ENCODE results near the gene TCEANC2. TPM values are rescaled to one million over a fixed set of nuclear protein-coding genes. Genes with fewer than 3 reads are reported as not detected.

Gene TCEANC2
- total RNA-seq, 1 donor, result 2.5 TPM

DNA sequence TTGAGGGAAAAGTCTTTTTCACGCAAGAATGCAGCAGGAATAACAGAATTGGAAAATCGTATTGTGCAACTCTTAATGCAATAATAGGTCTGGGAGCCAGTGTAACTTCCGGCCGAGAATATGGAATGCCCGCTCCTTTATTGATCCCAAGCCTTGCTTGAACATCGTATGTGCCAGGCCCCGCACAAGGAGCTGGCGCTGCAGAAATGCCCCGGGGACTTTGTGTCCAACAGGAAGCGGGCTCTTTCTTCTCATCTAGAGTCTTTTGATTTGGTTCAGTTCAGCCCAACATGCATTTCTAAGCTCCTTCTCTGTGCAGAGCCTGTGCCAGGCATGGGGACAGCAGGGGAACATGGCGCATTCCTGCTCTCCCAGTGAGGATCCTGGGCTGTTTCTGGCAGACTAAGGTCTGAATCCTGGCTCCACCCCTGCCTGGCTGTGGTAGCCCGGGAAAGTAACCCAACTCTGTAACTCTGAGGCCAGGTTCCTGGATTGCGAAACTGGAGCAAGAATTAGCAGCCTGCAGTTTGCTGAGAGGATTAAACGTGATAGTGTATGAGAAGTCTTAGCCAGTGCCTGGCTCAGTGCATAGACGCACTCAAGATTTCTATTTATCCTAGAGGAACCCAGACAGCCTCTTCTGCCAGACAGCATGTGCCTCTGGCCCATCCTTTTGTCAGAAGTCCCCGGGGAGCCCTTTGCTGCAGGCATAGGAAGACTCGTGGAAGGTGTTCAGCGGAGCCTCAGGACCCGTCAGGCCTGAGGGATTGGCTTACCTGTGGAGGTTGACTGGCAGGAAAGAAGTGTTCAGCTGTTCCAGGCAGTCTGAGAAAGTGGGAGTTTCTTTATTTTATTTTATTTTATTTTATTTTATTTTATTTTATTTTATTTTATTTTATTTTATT lies 100.4 kb downstream of the TCEANC2 start:
- Histone ChIP-seq H3K4me3 (ENCODE audit: insufficient read depth, low read length) (peak overlapping the region; percentile 50), H3K79me2 (ENCODE audit: insufficient read depth, low read length) (no peaks in the 10 kb centered on the region), H3K27me3 (ENCODE audit: insufficient read depth, low read length) (no peaks in the 10 kb centered on the region), H3K36me3 (ENCODE audit: insufficient read depth, low read length) (no peaks in the 10 kb centered on the region), H3K27ac (ENCODE audit: low read depth, low read length) (peak overlapping the region; percentile 23), H3K4me1 (ENCODE audit: insufficient read depth, low read length) (peaks cover 8% of the 10 kb centered on the region), H3K9me3 (ENCODE audit: low read depth, low read length) (no peaks in the 10 kb centered on the region), H4K20me1 (ENCODE audit: insufficient read depth, low read length) (no peaks in the 10 kb centered on the region), H3K4me2 (ENCODE audit: insufficient read depth, low read length) (peak overlapping the region; percentile 79), H2AFZ (ENCODE audit: low read length) (peak overlapping the region; percentile 85)
- DNase-seq (ENCODE audit: insufficient read length, low spot score, missing footprints), result peak; percentile 88
- TF ChIP-seq, protein P1, sequence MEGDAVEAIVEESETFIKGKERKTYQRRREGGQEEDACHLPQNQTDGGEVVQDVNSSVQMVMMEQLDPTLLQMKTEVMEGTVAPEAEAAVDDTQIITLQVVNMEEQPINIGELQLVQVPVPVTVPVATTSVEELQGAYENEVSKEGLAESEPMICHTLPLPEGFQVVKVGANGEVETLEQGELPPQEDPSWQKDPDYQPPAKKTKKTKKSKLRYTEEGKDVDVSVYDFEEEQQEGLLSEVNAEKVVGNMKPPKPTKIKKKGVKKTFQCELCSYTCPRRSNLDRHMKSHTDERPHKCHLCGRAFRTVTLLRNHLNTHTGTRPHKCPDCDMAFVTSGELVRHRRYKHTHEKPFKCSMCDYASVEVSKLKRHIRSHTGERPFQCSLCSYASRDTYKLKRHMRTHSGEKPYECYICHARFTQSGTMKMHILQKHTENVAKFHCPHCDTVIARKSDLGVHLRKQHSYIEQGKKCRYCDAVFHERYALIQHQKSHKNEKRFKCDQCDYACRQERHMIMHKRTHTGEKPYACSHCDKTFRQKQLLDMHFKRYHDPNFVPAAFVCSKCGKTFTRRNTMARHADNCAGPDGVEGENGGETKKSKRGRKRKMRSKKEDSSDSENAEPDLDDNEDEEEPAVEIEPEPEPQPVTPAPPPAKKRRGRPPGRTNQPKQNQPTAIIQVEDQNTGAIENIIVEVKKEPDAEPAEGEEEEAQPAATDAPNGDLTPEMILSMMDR (IDR thresholded peaks at IDR 0.05; ENCODE audit: extremely low read depth, low read depth, low read length), result no peak

Small RNA genes within 50 kb of the gene (small RNA-seq; reads per million reads assigned to genes)
- not detected for gene AL353898.1
- gene AL353898.2, result not detected

Other genes with a start within 250 kb of the TCEANC2 start
- 12.7 and 14.7 TPM in 2 replicates for gene NDC1, start 215.3 kb upstream of the TCEANC2 start, total RNA-seq
- gene YIPF1, start 163.8 kb upstream of the TCEANC2 start, total RNA-seq, result 22.4 and 23.2 TPM in 2 replicates
- not detected in 2 replicates for gene DIO1, start 159.4 kb upstream of the TCEANC2 start, total RNA-seq
- 21.7 and 22.7 TPM in 2 replicates for gene IFT25, start 107.9 kb upstream of the TCEANC2 start, total RNA-seq
- gene LRRC42, start 107.3 kb upstream of the TCEANC2 start, total RNA-seq, result 38.7 and 43.9 TPM in 2 replicates
- gene LDLRAD1, start 35.4 kb upstream of the TCEANC2 start, total RNA-seq, result not detected in 2 replicates
- 356 and 365 TPM in 2 replicates for gene TMEM59, start 404 bp upstream of the TCEANC2 start, total RNA-seq
- gene CDCP2, start 99.4 kb downstream of the TCEANC2 start, total RNA-seq, result not detected in 2 replicates
- 10.3 and 11.6 TPM in 2 replicates for gene CYB5RL, start 146.4 kb downstream of the TCEANC2 start, total RNA-seq
- gene MRPL37, start 146.6 kb downstream of the TCEANC2 start, total RNA-seq, result 88.7 and 96.7 TPM in 2 replicates

All from osteoblast (primary cell).